HG03342 (cell line): ENCODE results near the gene RIPOR3.
"Not testable (repeated sequence)": the region's sequence is repeated elsewhere in the genome, so short reads cannot be mapped to it uniquely, and the experiment has no call there.

Experiments used
- ATAC-seq: cut with Tn5 transposase; IDR thresholded peaks from one replicate; pipeline ENCODE4 v1.9.1; 2021; ENCODE audit warnings: mild to moderate bottlenecking, moderate library complexity; ENCODE audit not compliant: unreplicated experiment

Gene RIPOR3

GRCh38 chr20:50611128-50611810 is 80.1 kb downstream of the RIPOR3 start:
- ATAC-seq: no peak

- ATAC-seq: no peak
Measured at GRCh38 chr20:50610212-50610718, 81.1 kb downstream of the RIPOR3 start.

- ATAC-seq: no peak
Measured at GRCh38 chr20:50609438-50609989, 81.8 kb downstream of the RIPOR3 start.

- ATAC-seq: no peak
Measured at GRCh38 chr20:50608750-50609104, 82.6 kb downstream of the RIPOR3 start.

GRCh38 chr20:50607850-50608749 is 83.2 kb downstream of the RIPOR3 start:
- no peak for ATAC-seq

- no peak for ATAC-seq
Measured at GRCh38 chr20:50607436-50607835, 83.9 kb downstream of the RIPOR3 start.

GRCh38 chr20:50605136-50605535 is 86.2 kb downstream of the RIPOR3 start:
- no peak for ATAC-seq

- ATAC-seq: no peak
Measured at GRCh38 chr20:50604451-50604850, 86.9 kb downstream of the RIPOR3 start.

- no peak for ATAC-seq
Measured at GRCh38 chr20:50602432-50603088, 88.8 kb downstream of the RIPOR3 start.

GRCh38 chr20:50601511-50602431 is 89.6 kb downstream of the RIPOR3 start:
- ATAC-seq: no peak

GRCh38 chr20:50600281-50600895 is 91.0 kb downstream of the RIPOR3 start:
- no peak for ATAC-seq

GRCh38 chr20:50598768-50599167 is 92.6 kb downstream of the RIPOR3 start:
- not testable (repeated sequence) for ATAC-seq

- no peak for ATAC-seq
Measured at GRCh38 chr20:50598074-50598473, 93.3 kb downstream of the RIPOR3 start.

- no peak for ATAC-seq
Measured at GRCh38 chr20:50597406-50597969, 93.9 kb downstream of the RIPOR3 start.

GRCh38 chr20:50596694-50597021 is 94.7 kb downstream of the RIPOR3 start:
- ATAC-seq: no peak

- ATAC-seq: no peak
Measured at GRCh38 chr20:50595988-50596693, 95.2 kb downstream of the RIPOR3 start.

GRCh38 chr20:50595433-50595895 is 95.9 kb downstream of the RIPOR3 start:
- no peak for ATAC-seq

- ATAC-seq: no peak
Measured at GRCh38 chr20:50594591-50595432, 96.5 kb downstream of the RIPOR3 start.
